HCT116 (cell line): ENCODE measurements around the gene TLR4. TPM values are rescaled to one million over a fixed set of nuclear protein-coding genes. Genes with fewer than 3 reads are reported as not detected.

Source experiments
- ATAC-seq: fragments of 200-7000 bp; cut with Tn5 transposase; 2 replicates; pipeline ENCODE4 v1.9.1; 2020; ENCODE audit warnings: mild to moderate bottlenecking, moderate library complexity
- BruUV-seq: library from RNA; stranded (reverse); fragments of 400-500 nt; replicated peaks from 2 replicates; lab custom pipeline; 2021; lab: Mats Ljungman, UMichigan
- CTCF ChIA-PET: fragments of 300-600 bp; sonication (Branson Sonifier 250); formaldehyde crosslinking; loops from one replicate; lab custom pipeline; 2021; ENCODE audit warnings: antibody characterized with exemption; lab: Charles Lee
- POLR2A ChIA-PET: fragments of 300-600, 350-600 bp; sonication (Branson Sonifier 250); formaldehyde crosslinking; loops from one replicate; lab custom pipeline; 2021; ENCODE audit warnings: antibody characterized with exemption; lab: Charles Lee
- RAD21 ChIA-PET, 2 experiments: fragments of 300-600 bp; sonication (Branson Sonifier 250); formaldehyde crosslinking; loops; one replicate each; lab custom pipeline; 2023; ENCODE audit warnings: low total read pairs in 2 of 2; ENCODE audit not compliant: uncharacterized antibody in 2 of 2, unreplicated experiment in 2 of 2, low non-redundant PET in 1 of 2; lab: Charles Lee
- DNase-seq: peaks from one replicate; pipeline ENCODE4 v3.0.0-alpha.2; 2010; ENCODE audit warnings: low read depth, low spot score
- H2AFZ ChIP-seq: fragments of 200-600 bp; shearing (Covaris generic), sonication (generic); 2 replicates; pipeline ENCODE4 v1.6.1; 2017; ENCODE audit warnings: low read depth, mixed run types, mixed read lengths, antibody characterized with exemption, low read length; ENCODE audit not compliant: poor library complexity, severe bottlenecking
- H3K27ac ChIP-seq: 2 replicates; pipeline ENCODE4 v1.5.1; 2012; ENCODE audit warnings: low read depth, low read length
- H3K27me3 ChIP-seq: fragments of 200-600 bp; sonication (generic); 2 replicates; pipeline ENCODE4 v1.6.1; 2016; ENCODE audit warnings: mixed run types, low read length, mixed read lengths; ENCODE audit not compliant: insufficient read depth
- H3K36me3 ChIP-seq, 2 experiments: fragments of 200-500 bp in 1 of 2; fragments of 200-600 bp in 1 of 2; sonication (Bioruptor generic) in 1 of 2; sonication (generic) in 1 of 2; 2 replicates each; pipeline versions ENCODE4 v1.5.1 to v1.6.1; 2014 to 2016; ENCODE audit warnings: low read length in 2 of 2, inconsistent platforms in 1 of 2, mixed read lengths in 1 of 2, mixed run types in 1 of 2; ENCODE audit not compliant: insufficient read depth in 2 of 2, control insufficient read depth in 1 of 2
- H3K4me1 ChIP-seq, 2 experiments: fragments of 200-600 bp in 1 of 2; sonication (generic) in 1 of 2; 2 replicates each; pipeline versions ENCODE4 v1.5.1 to v1.6.1; 2012 to 2017; ENCODE audit warnings: low read length in 2 of 2, inconsistent platforms in 1 of 2, mild to moderate bottlenecking in 1 of 2, mixed read lengths in 1 of 2, mixed run types in 1 of 2, moderate library complexity in 1 of 2; ENCODE audit not compliant: insufficient read depth in 2 of 2, control insufficient read depth in 1 of 2
- H3K4me2 ChIP-seq: fragments of 200-600 bp; sonication (generic); 2 replicates; pipeline ENCODE4 v1.6.1; 2017; ENCODE audit warnings: mixed run types, low read length, mixed read lengths
- H3K4me3 ChIP-seq, 2 experiments: fragments of 200-600 bp in 1 of 2; sonication (generic) in 1 of 2; replicated peaks in 1 of 2; 2 replicates each; pipeline ENCODE4 v1.5.1; 2011 to 2016; ENCODE audit warnings: low read length in 2 of 2, control low read depth in 1 of 2, low read depth in 1 of 2, mild to moderate bottlenecking in 1 of 2, mixed read lengths in 1 of 2, mixed run types in 1 of 2
- H3K79me2 ChIP-seq: fragments of 200-600 bp; sonication (generic); 2 replicates; pipeline ENCODE4 v1.6.1; 2017; ENCODE audit warnings: mild to moderate bottlenecking, mixed run types, low read length, moderate library complexity, mixed read lengths; ENCODE audit not compliant: insufficient read depth
- H3K9ac ChIP-seq: fragments of 200-600 bp; sonication (generic); 2 replicates; pipeline ENCODE4 v1.6.1; 2016; ENCODE audit warnings: low read length, mixed read lengths
- H3K9me2 ChIP-seq: fragments of 200-600 bp; sonication (generic), shearing (Covaris generic); 2 replicates; pipeline ENCODE4 v1.6.1; 2017; ENCODE audit warnings: mixed run types, mild to moderate bottlenecking, moderate library complexity; ENCODE audit not compliant: insufficient read depth
- H3K9me3 ChIP-seq, 2 experiments: fragments of 200-500 bp in 1 of 2; fragments of 200-600 bp in 1 of 2; sonication (Bioruptor generic) in 1 of 2; sonication (generic) in 1 of 2; 2 replicates each; pipeline ENCODE4 v1.6.1; 2014 to 2017; ENCODE audit warnings: low read length in 2 of 2, mixed read lengths in 2 of 2, inconsistent platforms in 1 of 2, low read depth in 1 of 2, mild to moderate bottlenecking in 1 of 2, mixed run types in 1 of 2, moderate library complexity in 1 of 2; ENCODE audit not compliant: control insufficient read depth in 1 of 2, insufficient read depth in 1 of 2
- H4K20me1 ChIP-seq: fragments of 200-600 bp; sonication (generic), shearing (Covaris generic); 2 replicates; pipeline ENCODE4 v1.6.1; 2017; ENCODE audit warnings: mixed run types, mild to moderate bottlenecking, moderate library complexity; ENCODE audit not compliant: insufficient read depth
- CBX3 ChIP-seq: IDR thresholded peaks from 2 replicates; pipeline ENCODE4 v1.6.1; 2012; ENCODE audit warnings: low read depth
- CEBPB ChIP-seq: IDR thresholded peaks from 2 replicates; pipeline ENCODE4 v1.6.1; 2012; ENCODE audit warnings: low read depth
- FOSL1 ChIP-seq: IDR thresholded peaks from 2 replicates; pipeline ENCODE4 v1.6.1; 2012; ENCODE audit warnings: low read depth
- POLR2A ChIP-seq: IDR thresholded peaks from 2 replicates; pipeline ENCODE4 v1.7.0; 2011; ENCODE audit warnings: borderline replicate concordance; ENCODE audit not compliant: insufficient read depth, insufficient read length; ENCODE audit errors: extremely low read depth
- RAD21 ChIP-seq: IDR thresholded peaks from 2 replicates; pipeline ENCODE4 v1.6.1; 2012; ENCODE audit warnings: low read depth, mild to moderate bottlenecking
- SIN3A ChIP-seq: IDR thresholded peaks from 2 replicates; pipeline ENCODE4 v1.6.1; 2012; ENCODE audit warnings: low read depth
- SP1 ChIP-seq: IDR thresholded peaks from 2 replicates; pipeline ENCODE4 v1.6.1; 2012; ENCODE audit warnings: low read depth
- TCF7L2 ChIP-seq: IDR thresholded peaks from 2 replicates; pipeline ENCODE4 v1.7.0; 2011; ENCODE audit warnings: borderline replicate concordance, inconsistent platforms; ENCODE audit not compliant: insufficient read depth, insufficient read length; ENCODE audit errors: extremely low read depth
- ZFX ChIP-seq: fragments of 450-650 bp; IDR thresholded peaks from 2 replicates; pipeline ENCODE4 v1.6.1; 2017
- intact Hi-C: fragments of 100-400 bp; cut with micrococcal nuclease; formaldehyde crosslinking; loops from 2 replicates; pipeline ENCODE4 v1.10.0; 2022
- total RNA-seq: library from RNA; stranded (reverse); gene quantifications from one replicate; pipeline ENCODE4 v1.2.1, GENCODE V29; 2021; ENCODE audit not compliant: unreplicated experiment
- TF ChIP-seq, protein P1 (sequence below): IDR thresholded peaks from 2 replicates; pipeline ENCODE4 v1.6.1; 2012; ENCODE audit warnings: low read depth
- TF ChIP-seq, protein P2 (sequence below): IDR thresholded peaks from 2 replicates; pipeline ENCODE4 v1.6.1; 2011; ENCODE audit warnings: mild to moderate bottlenecking, low read length, moderate library complexity; ENCODE audit not compliant: insufficient replicate concordance; ENCODE audit errors: extremely low read depth

Gene TLR4
- total RNA-seq, 1 experiment from 2014 or later = 0.10 TPM

DNA sequence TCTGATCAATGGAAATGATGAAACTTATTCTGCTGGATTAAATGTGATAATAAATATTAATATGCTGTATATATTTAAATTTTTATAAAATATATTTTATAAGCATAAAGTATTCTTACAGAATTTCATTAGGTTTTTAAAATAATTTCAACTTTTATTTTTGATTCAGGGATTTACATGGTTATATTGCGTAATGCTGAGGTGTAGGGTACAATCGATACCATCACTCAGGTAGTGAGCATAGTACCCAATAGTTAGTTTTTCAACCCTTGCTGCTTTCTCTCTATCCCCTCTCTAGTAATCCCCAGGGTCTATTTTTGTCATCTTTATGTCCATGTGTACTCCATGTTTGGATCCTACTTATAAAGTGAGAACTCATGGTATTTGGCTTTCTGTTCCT lies 5.7 kb downstream of the TLR4 start:
- Histone ChIP-seq H3K4me1 (no peaks in the 10 kb centered on the region), H3K9me3 (peaks cover 9 to 26% of the 10 kb centered on the region in 2 experiments; a peak in 2 of 4 replicates), H3K9ac (no peak overlapping the region), H3K79me2 (no peaks in the 10 kb centered on the region), H3K27ac (no peak overlapping the region), H4K20me1 (no peaks in the 10 kb centered on the region), H3K36me3 (no peaks in the 10 kb centered on the region), H3K4me3 (no peak overlapping the region), H2AFZ (no peak overlapping the region), H3K4me2 (no peak overlapping the region), H3K27me3 (no peaks in the 10 kb centered on the region), H3K9me2 (no peaks in the 10 kb centered on the region)
- RAD21 ChIA-PET = no interaction called here
- BruUV-seq = no TSS peak
- POLR2A ChIA-PET = interaction anchor here (0.7 kb wide), 1 partner anchor 674 kb away, joined by 4 read pairs; no protein-coding TSS in a partner anchor
- DNase-seq (no peak), ATAC-seq (no peak)
- TF ChIP-seq CEBPB (no peak), CBX3 (no peak), TCF7L2 (no peak)
- TF ChIP-seq, protein P1, sequence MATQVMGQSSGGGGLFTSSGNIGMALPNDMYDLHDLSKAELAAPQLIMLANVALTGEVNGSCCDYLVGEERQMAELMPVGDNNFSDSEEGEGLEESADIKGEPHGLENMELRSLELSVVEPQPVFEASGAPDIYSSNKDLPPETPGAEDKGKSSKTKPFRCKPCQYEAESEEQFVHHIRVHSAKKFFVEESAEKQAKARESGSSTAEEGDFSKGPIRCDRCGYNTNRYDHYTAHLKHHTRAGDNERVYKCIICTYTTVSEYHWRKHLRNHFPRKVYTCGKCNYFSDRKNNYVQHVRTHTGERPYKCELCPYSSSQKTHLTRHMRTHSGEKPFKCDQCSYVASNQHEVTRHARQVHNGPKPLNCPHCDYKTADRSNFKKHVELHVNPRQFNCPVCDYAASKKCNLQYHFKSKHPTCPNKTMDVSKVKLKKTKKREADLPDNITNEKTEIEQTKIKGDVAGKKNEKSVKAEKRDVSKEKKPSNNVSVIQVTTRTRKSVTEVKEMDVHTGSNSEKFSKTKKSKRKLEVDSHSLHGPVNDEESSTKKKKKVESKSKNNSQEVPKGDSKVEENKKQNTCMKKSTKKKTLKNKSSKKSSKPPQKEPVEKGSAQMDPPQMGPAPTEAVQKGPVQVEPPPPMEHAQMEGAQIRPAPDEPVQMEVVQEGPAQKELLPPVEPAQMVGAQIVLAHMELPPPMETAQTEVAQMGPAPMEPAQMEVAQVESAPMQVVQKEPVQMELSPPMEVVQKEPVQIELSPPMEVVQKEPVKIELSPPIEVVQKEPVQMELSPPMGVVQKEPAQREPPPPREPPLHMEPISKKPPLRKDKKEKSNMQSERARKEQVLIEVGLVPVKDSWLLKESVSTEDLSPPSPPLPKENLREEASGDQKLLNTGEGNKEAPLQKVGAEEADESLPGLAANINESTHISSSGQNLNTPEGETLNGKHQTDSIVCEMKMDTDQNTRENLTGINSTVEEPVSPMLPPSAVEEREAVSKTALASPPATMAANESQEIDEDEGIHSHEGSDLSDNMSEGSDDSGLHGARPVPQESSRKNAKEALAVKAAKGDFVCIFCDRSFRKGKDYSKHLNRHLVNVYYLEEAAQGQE = no peak
- CTCF ChIA-PET = no interaction called here
- intact Hi-C loops = no loop called here

DNA sequence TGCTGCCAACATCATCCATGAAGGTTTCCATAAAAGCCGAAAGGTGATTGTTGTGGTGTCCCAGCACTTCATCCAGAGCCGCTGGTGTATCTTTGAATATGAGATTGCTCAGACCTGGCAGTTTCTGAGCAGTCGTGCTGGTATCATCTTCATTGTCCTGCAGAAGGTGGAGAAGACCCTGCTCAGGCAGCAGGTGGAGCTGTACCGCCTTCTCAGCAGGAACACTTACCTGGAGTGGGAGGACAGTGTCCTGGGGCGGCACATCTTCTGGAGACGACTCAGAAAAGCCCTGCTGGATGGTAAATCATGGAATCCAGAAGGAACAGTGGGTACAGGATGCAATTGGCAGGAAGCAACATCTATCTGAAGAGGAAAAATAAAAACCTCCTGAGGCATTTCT lies 10.1 kb downstream of the TLR4 start:
- intact Hi-C loops = no loop called here
- ATAC-seq = no peak
- TF ChIP-seq FOSL1 = no peak
- no peak for TF ChIP-seq SP1
- TF ChIP-seq SIN3A = no peak
- TF ChIP-seq ZFX = no peak
- no peak for TF ChIP-seq RAD21
- TF ChIP-seq CBX3 = no peak
- TF ChIP-seq, protein P1 = no peak
- TF ChIP-seq, protein P2, sequence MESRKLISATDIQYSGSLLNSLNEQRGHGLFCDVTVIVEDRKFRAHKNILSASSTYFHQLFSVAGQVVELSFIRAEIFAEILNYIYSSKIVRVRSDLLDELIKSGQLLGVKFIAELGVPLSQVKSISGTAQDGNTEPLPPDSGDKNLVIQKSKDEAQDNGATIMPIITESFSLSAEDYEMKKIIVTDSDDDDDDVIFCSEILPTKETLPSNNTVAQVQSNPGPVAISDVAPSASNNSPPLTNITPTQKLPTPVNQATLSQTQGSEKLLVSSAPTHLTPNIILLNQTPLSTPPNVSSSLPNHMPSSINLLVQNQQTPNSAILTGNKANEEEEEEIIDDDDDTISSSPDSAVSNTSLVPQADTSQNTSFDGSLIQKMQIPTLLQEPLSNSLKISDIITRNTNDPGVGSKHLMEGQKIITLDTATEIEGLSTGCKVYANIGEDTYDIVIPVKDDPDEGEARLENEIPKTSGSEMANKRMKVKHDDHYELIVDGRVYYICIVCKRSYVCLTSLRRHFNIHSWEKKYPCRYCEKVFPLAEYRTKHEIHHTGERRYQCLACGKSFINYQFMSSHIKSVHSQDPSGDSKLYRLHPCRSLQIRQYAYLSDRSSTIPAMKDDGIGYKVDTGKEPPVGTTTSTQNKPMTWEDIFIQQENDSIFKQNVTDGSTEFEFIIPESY = no peak
- no peak for TF ChIP-seq POLR2A

More for the DNA sequence above, 10.1 kb downstream of the TLR4 start:
- ChIA-PET POLR2A (no interaction called here), RAD21 (no interaction called here), CTCF (no interaction called here)
- Histone ChIP-seq H3K9ac (no peak overlapping the region), H3K4me2 (no peak overlapping the region), H3K79me2 (no peaks in the 10 kb centered on the region), H4K20me1 (no peaks in the 10 kb centered on the region), H3K27me3 (no peaks in the 10 kb centered on the region), H3K9me3 (peaks cover 6 to 22% of the 10 kb centered on the region in 2 experiments; a peak in 2 of 4 replicates), H3K27ac (no peak overlapping the region), H2AFZ (no peak overlapping the region), H3K4me3 (no peak overlapping the region), H3K9me2 (no peaks in the 10 kb centered on the region), H3K36me3 (no peaks in the 10 kb centered on the region), H3K4me1 (no peaks in the 10 kb centered on the region)
- BruUV-seq = no TSS peak
- DNase-seq = no peak
